Activated naive CD4-positive, alpha-beta T cell treated with anti-CD3 and anti-CD28 coated beads, Interleukin-2, amount 50 U/mL, for 24 hours (primary cell): ENCODE data around the gene B3GNT4.

Experiments
- H3K27ac Mint-ChIP-seq: one replicate; pipeline ENCODE4 v1.8.0; 2021; ENCODE audit warnings: mild to moderate bottlenecking, mixed read lengths
- H3K27me3 Mint-ChIP-seq: one replicate; pipeline ENCODE4 v1.8.0; 2021; ENCODE audit warnings: mixed read lengths
- H3K36me3 Mint-ChIP-seq: one replicate; pipeline ENCODE4 v1.8.0; 2021; ENCODE audit warnings: mixed read lengths
- H3K4me1 Mint-ChIP-seq: one replicate; pipeline ENCODE4 v1.8.0; 2021; ENCODE audit warnings: mixed read lengths
- H3K4me3 Mint-ChIP-seq: one replicate; pipeline ENCODE4 v1.8.0; 2021; ENCODE audit warnings: mild to moderate bottlenecking, mixed read lengths
- H3K9me3 Mint-ChIP-seq: one replicate; pipeline ENCODE4 v1.8.0; 2021; ENCODE audit warnings: mixed read lengths

B3GNT4 gene

DNA sequence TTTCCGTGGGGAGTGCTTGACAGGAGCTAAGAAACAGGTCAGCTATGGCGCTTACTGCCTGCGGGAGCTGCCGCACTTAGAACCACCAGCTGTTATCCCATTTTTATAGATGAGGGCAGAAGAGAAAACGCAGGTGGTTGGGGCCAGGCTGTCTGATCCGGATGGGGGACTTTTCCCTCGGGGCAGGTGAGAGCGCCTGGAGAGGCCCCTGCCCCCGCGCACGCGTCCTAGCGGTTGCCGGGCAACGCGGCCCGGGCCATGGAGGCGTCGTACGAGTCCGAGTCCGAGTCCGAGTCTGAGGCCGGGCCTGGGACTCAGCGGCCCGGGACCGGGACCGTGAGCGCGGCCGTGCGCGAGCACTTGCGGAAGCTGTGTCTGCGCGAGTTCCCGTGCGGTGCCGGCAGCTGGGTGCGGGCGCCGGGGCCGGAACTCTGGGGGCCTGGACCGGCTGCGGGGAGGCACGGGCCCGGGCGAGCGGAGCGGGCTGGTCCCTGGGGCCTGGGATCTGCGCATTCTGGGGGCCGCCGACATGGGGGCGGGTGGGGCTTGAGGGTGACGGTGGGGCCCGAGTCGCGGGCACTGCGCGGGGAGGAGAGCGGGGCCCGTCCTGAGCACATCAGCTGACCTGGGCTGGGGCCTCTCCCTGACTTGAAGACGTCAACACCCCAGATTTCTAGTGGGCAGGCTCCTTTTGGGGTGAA, 20.5 kb upstream of the B3GNT4 start, which contains the start of gene LRRC43:
TSS of gene LRRC43 (plus strand) at position 237 of the 701 bp plus-strand sequence. CDS start at position 259, 22 bp downstream.
- no peaks in the 10 kb centered on the region for H3K9me3 Mint-ChIP-seq
- peak within 1 kb of the TSS; percentile 90 for H3K4me3 Mint-ChIP-seq
- H3K4me1 Mint-ChIP-seq, result peaks cover 7% of the 10 kb centered on the region
- H3K27me3 Mint-ChIP-seq, result no peaks in the 10 kb centered on the region
- no peaks in the 10 kb centered on the region for H3K36me3 Mint-ChIP-seq
- H3K27ac Mint-ChIP-seq, result peak within 1 kb of the TSS; percentile 23

DNA sequence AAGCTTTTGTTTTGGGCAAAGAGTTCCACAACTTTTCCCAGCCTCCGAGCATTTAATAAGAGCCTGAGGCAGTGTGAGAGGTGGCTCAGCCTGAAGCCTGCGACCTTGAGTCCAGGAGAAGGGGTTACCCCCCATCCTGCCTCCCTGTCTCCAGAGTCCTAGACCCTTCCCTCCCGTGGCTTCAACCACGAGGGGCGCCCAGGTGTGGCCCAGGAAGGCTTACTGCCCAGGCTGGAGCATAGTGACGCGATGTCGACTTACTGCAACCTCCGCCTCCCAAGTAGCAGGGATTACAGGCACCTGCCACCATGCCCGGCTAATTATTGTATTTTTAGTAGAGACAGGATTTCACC, 19.9 kb upstream of the B3GNT4 start:
- peak overlapping the region; percentile 60 for H3K4me3 Mint-ChIP-seq
- H3K4me1 Mint-ChIP-seq, result peaks cover 7% of the 10 kb centered on the region
- no peak overlapping the region for H3K27ac Mint-ChIP-seq
- H3K27me3 Mint-ChIP-seq, result no peaks in the 10 kb centered on the region
- no peaks in the 10 kb centered on the region for H3K9me3 Mint-ChIP-seq
- H3K36me3 Mint-ChIP-seq, result no peaks in the 10 kb centered on the region

DNA sequence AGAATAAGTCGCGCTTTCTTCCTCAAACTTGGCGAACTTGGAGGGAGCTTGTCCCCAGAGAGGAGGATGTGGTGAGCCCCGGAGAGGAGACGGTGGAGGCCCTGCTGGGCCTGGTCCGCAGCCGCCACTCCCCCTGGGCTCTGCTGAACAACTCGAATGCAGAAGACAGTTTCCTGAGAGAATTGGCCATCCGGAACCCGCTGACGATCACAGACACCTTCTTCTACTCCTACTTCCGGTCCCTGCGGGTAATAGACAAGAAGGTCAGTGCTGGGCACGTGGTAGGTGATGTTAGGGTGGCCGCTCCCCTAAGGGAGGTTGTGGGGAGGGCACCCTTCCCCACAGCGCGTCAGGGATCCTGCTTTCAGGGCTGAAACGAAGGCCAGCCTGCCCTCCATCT, 19.0 kb upstream of the B3GNT4 start:
- H3K9me3 Mint-ChIP-seq, result no peaks in the 10 kb centered on the region
- H3K27ac Mint-ChIP-seq, result no peak overlapping the region
- H3K27me3 Mint-ChIP-seq, result no peaks in the 10 kb centered on the region
- peaks cover 7% of the 10 kb centered on the region for H3K4me1 Mint-ChIP-seq
- H3K4me3 Mint-ChIP-seq, result peak overlapping the region; percentile 60
- no peaks in the 10 kb centered on the region for H3K36me3 Mint-ChIP-seq

DNA sequence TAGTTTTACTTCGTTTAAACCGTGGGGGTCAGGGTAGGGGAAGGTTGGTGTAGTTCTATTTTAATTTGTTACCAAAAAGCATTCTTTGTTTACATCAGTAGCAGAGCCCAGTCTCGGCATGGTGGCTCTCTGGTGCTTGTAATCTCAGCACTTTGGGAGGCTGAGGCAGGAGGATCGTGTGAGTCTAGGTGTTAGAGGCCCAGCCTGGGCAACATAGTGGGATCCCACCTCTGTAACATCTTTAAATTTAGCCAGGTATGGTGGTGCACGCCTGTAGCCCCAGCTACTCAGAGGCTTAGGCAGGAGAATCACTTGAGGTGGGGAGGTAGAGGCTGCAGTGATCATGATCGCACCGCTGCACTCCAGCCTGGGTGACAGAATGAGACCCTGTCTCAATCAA, 18.4 kb upstream of the B3GNT4 start:
- no peak overlapping the region for H3K4me3 Mint-ChIP-seq
- no peak overlapping the region for H3K27ac Mint-ChIP-seq

DNA sequence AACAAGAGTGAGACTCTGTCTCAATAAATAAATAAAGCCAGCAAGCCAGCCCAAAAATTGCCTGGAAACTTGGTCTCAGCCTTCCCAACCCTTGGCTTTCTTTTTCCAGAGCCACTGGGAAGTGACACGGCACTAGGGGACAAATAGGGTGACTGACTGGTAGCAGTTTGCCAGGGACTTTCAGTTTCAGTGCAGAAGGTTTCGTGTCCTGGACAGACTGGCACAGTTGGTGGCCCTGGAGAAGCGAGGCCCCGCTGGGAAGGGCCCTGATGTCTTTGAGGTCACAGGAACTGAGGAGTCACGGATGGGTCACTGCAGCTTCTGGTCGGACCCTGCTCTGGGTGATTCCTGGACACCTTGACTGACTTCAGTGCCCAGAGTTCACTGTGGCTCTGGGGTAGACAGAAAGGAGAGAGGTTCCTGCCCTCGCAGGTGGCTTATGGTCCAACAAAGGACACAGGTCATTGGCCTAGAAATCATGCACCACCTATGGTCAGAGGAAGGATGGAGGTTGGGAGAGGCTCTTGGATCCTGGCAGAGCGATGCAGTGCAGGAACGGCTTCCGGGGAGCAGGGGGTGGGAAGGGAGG, 17.9 kb upstream of the B3GNT4 start:
- H3K9me3 Mint-ChIP-seq, result no peaks in the 10 kb centered on the region
- H3K27ac Mint-ChIP-seq, result no peak overlapping the region
- H3K4me3 Mint-ChIP-seq, result no peak overlapping the region
- no peaks in the 10 kb centered on the region for H3K27me3 Mint-ChIP-seq
- peaks cover 7% of the 10 kb centered on the region for H3K4me1 Mint-ChIP-seq
- H3K36me3 Mint-ChIP-seq, result no peaks in the 10 kb centered on the region

More for the DNA sequence above, 18.4 kb upstream of the B3GNT4 start:
- no peaks in the 10 kb centered on the region for H3K27me3 Mint-ChIP-seq
- peaks cover 7% of the 10 kb centered on the region for H3K4me1 Mint-ChIP-seq
- no peaks in the 10 kb centered on the region for H3K36me3 Mint-ChIP-seq
- no peaks in the 10 kb centered on the region for H3K9me3 Mint-ChIP-seq

DNA sequence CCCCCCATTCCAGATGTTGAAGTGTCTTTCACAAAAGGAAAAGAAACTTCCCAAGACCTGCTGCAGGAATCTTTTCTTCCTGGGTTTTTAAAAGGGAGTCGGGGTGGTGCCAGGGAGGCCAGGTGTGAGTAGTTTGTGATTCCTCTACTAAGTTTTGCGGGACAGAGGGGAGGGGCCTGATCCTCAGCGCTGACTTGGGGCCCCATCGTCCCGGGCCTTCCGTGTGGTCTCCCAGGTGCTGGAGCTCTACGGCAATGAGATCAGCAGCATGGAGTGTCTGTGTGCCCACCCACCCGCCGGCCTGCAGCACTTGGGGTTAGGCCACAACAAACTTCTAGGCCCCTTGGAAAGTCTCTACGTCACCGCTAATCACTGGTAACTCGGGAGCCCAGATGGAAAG, 16.0 kb upstream of the B3GNT4 start:
- H3K27ac Mint-ChIP-seq, result no peak overlapping the region
- H3K27me3 Mint-ChIP-seq, result no peaks in the 10 kb centered on the region
- H3K4me1 Mint-ChIP-seq, result peaks cover 10% of the 10 kb centered on the region
- H3K9me3 Mint-ChIP-seq, result no peaks in the 10 kb centered on the region
- no peak overlapping the region for H3K4me3 Mint-ChIP-seq
- H3K36me3 Mint-ChIP-seq, result no peaks in the 10 kb centered on the region

DNA sequence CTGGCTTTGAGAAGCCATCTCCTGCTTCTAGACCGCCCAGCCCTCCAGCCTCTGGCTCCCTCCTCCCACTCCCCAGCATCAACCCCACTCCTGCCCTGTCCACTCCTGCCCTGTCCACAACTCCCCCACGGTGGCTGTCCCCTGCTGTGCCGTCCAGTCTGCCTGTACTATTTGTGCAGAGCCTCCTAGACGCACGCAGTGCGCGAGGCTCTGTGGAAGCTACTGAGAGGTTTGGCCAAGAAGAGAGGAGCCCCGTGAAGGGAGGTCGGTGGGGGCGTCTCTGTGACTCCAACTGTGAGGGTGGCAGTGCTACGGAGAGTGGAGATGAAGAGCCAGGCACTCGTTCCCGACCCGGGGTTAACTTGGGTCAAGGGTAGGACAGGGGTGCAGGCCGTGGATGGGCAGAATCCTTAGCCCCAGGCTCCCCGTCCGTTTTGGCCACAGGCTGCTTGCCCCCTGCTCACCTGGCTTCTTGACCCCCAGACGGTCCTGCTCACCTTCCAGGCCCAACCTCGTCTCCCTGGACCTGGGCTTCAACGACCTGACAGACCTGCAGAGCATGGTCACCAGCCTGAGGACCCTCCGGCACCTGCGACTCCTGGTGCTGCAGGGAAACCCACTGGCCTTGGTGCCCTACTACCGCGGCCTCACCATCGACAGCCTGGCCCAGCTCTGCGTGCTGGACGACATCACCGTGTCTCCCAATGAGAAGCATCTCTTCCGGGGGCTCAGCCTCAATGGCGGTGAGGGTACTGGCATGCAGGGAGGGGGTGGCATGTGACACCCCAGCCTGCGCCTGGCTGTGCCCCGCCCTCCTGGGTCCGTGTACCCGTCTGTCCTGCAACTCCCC, 13.7 kb upstream of the B3GNT4 start:
- H3K4me1 Mint-ChIP-seq, result peaks cover 3% of the 10 kb centered on the region
- H3K36me3 Mint-ChIP-seq, result no peaks in the 10 kb centered on the region
- no peak overlapping the region for H3K27ac Mint-ChIP-seq
- H3K9me3 Mint-ChIP-seq, result no peaks in the 10 kb centered on the region
- H3K27me3 Mint-ChIP-seq, result no peaks in the 10 kb centered on the region
- no peak overlapping the region for H3K4me3 Mint-ChIP-seq

DNA sequence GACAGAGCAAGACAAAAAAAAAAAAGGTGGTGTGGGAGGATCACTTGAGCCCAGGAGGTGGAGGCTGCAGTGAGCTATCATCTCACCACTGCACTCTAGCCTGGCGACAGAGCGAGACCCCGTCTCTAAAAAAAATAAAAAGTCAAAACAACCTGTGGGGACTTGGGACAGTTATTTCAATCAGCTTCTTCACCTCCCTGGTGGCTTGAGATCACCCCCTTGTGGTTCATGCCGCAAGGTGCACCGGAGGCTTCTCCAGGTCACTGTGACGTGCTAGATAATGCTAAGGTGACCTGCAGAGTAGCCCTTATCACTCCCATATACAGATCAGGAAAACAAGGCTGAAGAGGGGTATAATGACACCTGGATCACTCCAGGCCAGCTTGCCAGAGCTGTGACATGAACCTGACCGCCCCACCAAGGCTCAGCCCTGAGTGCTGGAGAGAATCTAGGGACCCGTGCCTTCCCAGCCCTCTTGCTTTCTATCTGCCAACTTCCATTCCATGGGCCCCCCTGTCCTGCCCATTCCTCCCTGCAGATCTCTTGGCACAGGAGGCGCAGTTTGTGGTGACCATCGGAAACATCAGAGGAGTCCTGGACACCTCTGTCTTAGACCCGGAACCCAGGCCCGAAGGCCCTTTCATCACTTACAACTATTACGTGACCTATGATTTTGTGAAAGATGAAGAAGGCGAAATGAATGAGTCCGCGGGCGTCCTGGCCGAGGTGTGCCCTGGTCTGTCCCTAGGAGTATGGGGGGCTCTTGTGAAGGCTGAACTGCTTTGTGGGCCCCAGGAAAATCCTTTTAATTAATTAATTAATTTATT, 12.5 kb upstream of the B3GNT4 start:
- Mint-ChIP-seq H3K9me3 (no peaks in the 10 kb centered on the region), H3K36me3 (peaks cover 1% of the 10 kb centered on the region), H3K27me3 (no peaks in the 10 kb centered on the region), H3K27ac (no peak overlapping the region), H3K4me3 (no peak overlapping the region), H3K4me1 (peaks cover 3% of the 10 kb centered on the region)

DNA sequence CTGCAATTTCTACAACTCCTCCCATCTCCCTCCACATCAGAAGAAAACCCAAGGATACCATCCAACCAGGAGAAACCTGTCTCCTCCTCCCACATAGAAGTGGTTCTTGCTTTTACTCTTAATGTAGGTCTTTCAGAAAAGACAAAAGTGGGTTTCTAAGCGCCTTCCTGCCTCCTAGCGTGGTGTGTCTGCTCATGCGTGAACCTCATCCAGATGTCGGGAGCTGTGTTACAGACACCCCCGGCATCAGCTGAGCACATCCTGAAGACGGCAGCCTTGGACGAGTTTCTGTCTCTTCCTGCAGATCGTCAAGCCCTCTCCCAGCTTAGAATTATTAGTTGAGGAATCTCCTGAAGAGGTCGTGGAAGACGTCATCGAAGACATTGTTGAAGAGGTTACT, 11.1 kb upstream of the B3GNT4 start:
- H3K4me1 Mint-ChIP-seq, result peaks cover 3% of the 10 kb centered on the region
- no peaks in the 10 kb centered on the region for H3K9me3 Mint-ChIP-seq
- H3K4me3 Mint-ChIP-seq, result no peak overlapping the region
- H3K27ac Mint-ChIP-seq, result no peak overlapping the region
- peaks cover 1% of the 10 kb centered on the region for H3K27me3 Mint-ChIP-seq
- H3K36me3 Mint-ChIP-seq, result peaks cover 1% of the 10 kb centered on the region

DNA sequence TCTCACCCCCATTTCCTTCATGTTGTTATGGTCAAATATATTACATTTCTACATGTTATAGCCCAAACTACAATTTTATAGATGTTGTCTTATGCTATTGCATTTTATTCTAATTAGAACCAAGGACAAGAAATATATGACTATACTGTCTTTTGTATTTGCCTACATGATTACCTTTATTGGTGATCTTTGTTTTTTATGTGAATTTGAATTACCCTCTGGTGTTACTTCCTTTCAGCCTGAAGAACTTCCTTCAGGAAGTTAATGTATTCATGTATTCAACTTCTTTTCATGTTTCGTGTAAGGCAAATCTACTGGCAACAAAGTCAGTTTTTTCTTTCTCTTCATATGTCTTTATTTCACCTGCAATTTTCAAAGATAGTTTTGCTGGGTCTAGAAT, 8.7 kb upstream of the B3GNT4 start:
- peaks cover 3% of the 10 kb centered on the region for H3K4me1 Mint-ChIP-seq
- H3K9me3 Mint-ChIP-seq, result no peaks in the 10 kb centered on the region
- H3K27me3 Mint-ChIP-seq, result peaks cover 6% of the 10 kb centered on the region
- no peak overlapping the region for H3K27ac Mint-ChIP-seq
- no peak overlapping the region for H3K4me3 Mint-ChIP-seq
- peaks cover 1% of the 10 kb centered on the region for H3K36me3 Mint-ChIP-seq

DNA sequence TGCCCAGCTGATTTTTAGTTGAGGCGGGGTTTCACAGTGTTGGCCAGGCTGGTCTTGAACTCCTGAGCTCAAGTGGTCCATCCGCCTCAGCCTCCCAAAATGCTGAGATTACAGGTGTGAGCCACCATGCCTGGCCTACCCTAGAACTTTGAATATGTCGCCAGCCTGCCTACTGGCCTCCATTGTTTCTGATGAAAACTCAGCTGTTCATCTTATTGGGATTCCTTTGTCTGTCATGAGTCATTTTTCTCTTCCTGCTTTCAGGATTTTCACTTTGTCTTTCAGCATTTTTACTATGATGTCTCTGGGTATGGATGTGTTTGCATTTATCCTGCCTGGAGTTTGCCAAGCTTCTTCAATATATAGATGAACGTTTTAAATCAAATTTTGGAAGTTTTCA, 8.1 kb upstream of the B3GNT4 start:
- Mint-ChIP-seq H3K36me3 (peaks cover 1% of the 10 kb centered on the region), H3K27me3 (peaks cover 6% of the 10 kb centered on the region), H3K27ac (no peak overlapping the region), H3K4me3 (no peak overlapping the region), H3K9me3 (no peaks in the 10 kb centered on the region), H3K4me1 (peaks cover 3% of the 10 kb centered on the region)

DNA sequence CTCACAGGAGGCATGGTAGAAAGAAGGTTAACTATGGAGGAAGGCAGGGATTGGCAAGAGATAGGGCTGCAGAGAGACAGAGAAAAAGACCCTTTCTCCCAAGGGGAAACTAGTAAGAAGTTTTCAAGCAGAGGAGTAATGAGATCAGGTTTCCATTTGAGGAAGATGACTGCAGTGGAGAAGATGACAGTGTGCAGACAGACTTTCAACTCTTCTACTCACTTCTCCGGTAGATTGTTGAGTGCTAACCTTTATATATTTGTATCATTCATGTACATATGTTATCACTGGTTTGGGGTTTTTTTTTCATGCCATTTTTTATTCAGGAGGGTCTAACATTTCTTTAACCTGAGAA, 5.9 kb upstream of the B3GNT4 start:
- peaks cover 1% of the 10 kb centered on the region for H3K36me3 Mint-ChIP-seq
- H3K27ac Mint-ChIP-seq, result no peak overlapping the region
- no peaks in the 10 kb centered on the region for H3K9me3 Mint-ChIP-seq
- no peak overlapping the region for H3K4me3 Mint-ChIP-seq
- peaks cover 6% of the 10 kb centered on the region for H3K27me3 Mint-ChIP-seq
- H3K4me1 Mint-ChIP-seq, result no peaks in the 10 kb centered on the region

DNA sequence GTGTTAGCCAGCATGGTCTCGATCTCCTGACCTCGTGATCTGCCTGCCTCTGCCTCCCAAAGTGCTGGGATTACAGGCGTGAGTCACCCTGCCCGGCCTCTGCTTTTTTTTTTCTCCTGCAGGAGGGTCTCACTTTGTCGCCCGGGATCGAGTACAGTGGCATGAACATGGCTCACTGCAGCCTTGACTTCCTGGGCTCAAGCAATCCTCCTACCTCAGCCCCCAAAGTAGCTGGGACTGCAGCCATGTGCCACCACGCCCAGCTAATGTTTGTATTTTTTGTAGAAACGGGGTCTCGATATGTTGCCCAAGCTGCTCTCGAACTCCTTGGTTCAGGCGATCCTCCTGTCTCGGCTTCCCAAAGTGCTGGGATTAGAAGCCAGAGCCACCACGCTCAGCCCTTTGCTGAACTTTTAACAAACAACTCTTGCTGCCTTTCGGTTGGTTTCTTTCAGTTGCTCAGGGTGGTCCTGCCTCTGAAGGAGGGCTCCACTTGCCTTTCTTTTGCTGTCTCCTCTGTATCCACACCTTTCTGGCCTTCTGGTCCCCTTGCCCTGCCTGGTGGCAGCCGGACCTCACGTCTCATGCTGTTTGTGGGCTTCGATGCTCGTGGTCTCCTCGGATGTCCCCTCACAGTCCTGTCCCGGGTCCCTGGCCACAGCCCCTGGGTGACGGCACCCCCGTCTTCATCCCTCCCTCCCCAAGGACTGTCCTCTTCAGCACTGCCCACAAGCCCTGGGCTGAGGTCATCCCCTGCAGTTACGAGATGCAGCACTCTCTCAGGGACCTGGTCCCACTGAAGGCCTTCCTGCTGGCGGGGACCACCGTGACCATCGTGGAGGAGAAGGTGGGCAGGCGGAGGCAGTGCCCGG, 3.8 kb upstream of the B3GNT4 start:
- Mint-ChIP-seq H3K36me3 (peaks cover 1% of the 10 kb centered on the region), H3K9me3 (no peaks in the 10 kb centered on the region), H3K27ac (peak overlapping the region; percentile 72), H3K27me3 (peaks cover 6% of the 10 kb centered on the region), H3K4me1 (peaks cover 3% of the 10 kb centered on the region), H3K4me3 (no peak overlapping the region)

DNA sequence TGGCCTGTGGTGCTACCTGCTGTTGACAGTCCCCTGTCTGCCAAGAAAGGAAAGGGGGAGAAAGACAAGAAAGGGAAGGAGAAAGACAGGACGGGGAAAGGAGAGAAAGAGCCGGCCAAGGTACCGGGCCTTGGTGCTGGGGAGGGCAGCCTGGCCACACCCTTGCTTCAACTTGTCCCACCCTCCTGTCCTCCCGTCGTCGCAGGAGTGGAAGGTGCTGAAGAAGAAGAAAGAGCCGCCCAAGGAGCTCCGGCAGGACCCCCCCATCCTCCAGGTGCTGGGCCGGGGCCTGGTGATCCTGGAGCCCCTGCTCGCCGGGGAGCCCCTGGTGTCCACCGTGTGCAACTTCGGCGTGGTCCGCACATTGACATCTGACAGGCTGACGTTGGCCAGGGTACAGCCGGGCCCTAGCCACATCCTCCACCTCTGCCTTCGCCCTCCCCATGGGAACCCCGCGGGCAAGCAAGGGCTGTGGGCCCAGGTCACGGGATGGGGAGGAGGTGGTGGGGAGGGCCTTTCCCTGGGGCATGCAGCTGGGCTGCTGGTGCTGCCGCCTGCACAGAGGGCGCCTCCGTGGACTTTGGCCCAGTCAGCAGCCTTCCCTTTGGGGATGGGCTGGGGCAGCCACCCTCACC, 2.9 kb upstream of the B3GNT4 start:
- Mint-ChIP-seq H3K4me3 (no peak overlapping the region), H3K36me3 (no peaks in the 10 kb centered on the region), H3K27ac (no peak overlapping the region), H3K4me1 (peaks cover 8% of the 10 kb centered on the region), H3K27me3 (peaks cover 8% of the 10 kb centered on the region), H3K9me3 (no peaks in the 10 kb centered on the region)
